ENCODE measurements around the gene CEP112. TPM values are rescaled to one million over a fixed set of nuclear protein-coding genes. Genes with fewer than 3 reads are reported as not detected.

Gene CEP112
- total and polyA plus RNA-seq, 2 donors (not counting 3 experiments of a cell fraction or from before 2014, with no cell fraction given) = 1.5 to 25.3 TPM

DNA sequence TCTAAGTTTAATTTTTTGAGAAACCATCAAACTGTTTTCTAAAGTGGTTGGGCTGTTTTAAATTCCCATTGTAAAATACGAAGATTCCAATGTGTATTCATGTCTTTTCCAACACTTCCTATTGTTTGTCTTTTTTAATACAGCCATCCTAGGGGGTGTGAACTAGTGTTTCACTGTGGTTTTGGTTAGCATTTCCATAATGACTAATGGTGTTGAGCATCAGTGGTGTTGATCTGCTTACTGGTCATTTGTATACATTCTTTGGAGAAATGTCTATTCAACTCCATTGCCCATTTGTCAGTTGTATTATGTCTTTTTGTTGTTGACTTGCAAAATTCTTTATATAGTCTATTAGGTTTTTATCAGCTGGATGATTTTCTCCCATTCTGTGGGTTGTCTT, 391.3 kb downstream of the CEP112 start:
- dilution Hi-C loops (cut with MboI; ENCODE audit: extremely low pct_ligation_motif_present, low sequenced_read_pairs) = no loop called here
- BruUV-seq (replicated peaks) = no TSS peak
- peaks cover 3% of the 10 kb centered on the region for H3K4me1 ChIP-seq (ENCODE audit: control insufficient read depth, extremely low read depth, insufficient read depth, low read length)
- ChIA-PET POLR2A (no interaction called here), CTCF (no interaction called here)
- no peak overlapping the region for H3K4me3 ChIP-seq (replicated peaks in 1 of 3; ENCODE audit: insufficient read depth in 1 of 3, low read depth in 1 of 3, low read length in 3 of 3)
- no peak overlapping the region for H3K9ac ChIP-seq (replicated peaks; ENCODE audit: extremely low read depth, insufficient read depth, low read length)
- FAIRE-seq = no peak
- no peaks in the 10 kb centered on the region for H3K79me2 ChIP-seq (ENCODE audit: control insufficient read depth, insufficient read depth, low read length)
- H3K9me3 ChIP-seq (replicated peaks; ENCODE audit: control insufficient read depth, insufficient read depth, low read length) = peaks cover 3% of the 10 kb centered on the region
- intact Hi-C loops (cut with micrococcal nuclease) = no loop called here
- no peak overlapping the region for H3K27ac ChIP-seq (ENCODE audit: insufficient read depth, low read depth, low read length)
- no peaks in the 10 kb centered on the region for H3K27me3 ChIP-seq (ENCODE audit: control insufficient read depth in 2 of 2, insufficient read depth in 2 of 2, low read length in 2 of 2)
- TF ChIP-seq JUN (IDR thresholded peaks at IDR 0.05; ENCODE audit: borderline replicate concordance, insufficient read depth, insufficient read length, low read depth) (no peak), EZH2 (IDR thresholded peaks at IDR 0.05; ENCODE audit: borderline replicate concordance, low read depth, low read length, severe bottlenecking) (no peak), POLR2A (IDR thresholded peaks at IDR 0.05; ENCODE audit: low read depth, low read length) (no peak), POLR2AphosphoS5 (IDR thresholded peaks at IDR 0.05; ENCODE audit: insufficient read depth, low read depth, low read length) (no peak), MYC (IDR thresholded peaks at IDR 0.05; ENCODE audit: low read depth, low read length) (no peak), GATA2 (IDR thresholded peaks at IDR 0.05; ENCODE audit: insufficient read depth, insufficient read length, low read depth, low read length) (no peak), FOS (IDR thresholded peaks at IDR 0.05; ENCODE audit: borderline replicate concordance, insufficient read depth, low read length) (no peak)
- TF ChIP-seq, protein P1, sequence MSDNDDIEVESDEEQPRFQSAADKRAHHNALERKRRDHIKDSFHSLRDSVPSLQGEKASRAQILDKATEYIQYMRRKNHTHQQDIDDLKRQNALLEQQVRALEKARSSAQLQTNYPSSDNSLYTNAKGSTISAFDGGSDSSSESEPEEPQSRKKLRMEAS (IDR thresholded peaks at IDR 0.05; ENCODE audit: insufficient read depth, insufficient read length) = no peak
- TF ChIP-seq, protein P2, sequence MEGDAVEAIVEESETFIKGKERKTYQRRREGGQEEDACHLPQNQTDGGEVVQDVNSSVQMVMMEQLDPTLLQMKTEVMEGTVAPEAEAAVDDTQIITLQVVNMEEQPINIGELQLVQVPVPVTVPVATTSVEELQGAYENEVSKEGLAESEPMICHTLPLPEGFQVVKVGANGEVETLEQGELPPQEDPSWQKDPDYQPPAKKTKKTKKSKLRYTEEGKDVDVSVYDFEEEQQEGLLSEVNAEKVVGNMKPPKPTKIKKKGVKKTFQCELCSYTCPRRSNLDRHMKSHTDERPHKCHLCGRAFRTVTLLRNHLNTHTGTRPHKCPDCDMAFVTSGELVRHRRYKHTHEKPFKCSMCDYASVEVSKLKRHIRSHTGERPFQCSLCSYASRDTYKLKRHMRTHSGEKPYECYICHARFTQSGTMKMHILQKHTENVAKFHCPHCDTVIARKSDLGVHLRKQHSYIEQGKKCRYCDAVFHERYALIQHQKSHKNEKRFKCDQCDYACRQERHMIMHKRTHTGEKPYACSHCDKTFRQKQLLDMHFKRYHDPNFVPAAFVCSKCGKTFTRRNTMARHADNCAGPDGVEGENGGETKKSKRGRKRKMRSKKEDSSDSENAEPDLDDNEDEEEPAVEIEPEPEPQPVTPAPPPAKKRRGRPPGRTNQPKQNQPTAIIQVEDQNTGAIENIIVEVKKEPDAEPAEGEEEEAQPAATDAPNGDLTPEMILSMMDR (IDR thresholded peaks at IDR 0.05; ENCODE audit: extremely low read depth in 1 of 2, insufficient read depth in 1 of 2, low read depth in 1 of 2, low read length in 2 of 2) = no peak
- H3K4me2 ChIP-seq (ENCODE audit: insufficient read depth, low read length) = no peak overlapping the region
- no peaks in the 10 kb centered on the region for H3K36me3 ChIP-seq (ENCODE audit: control insufficient read depth in 2 of 2, extremely low read depth in 1 of 2, insufficient read depth in 2 of 2, low read length in 2 of 2)
- H2AFZ ChIP-seq (ENCODE audit: low read depth, low read length) = no peak overlapping the region
- DNase-seq (ENCODE audit: low read depth, low spot score) = no peak
- H3K9me1 ChIP-seq (replicated peaks; ENCODE audit: control insufficient read depth, extremely low read depth, insufficient read depth, low read length) = no peaks in the 10 kb centered on the region
- H4K20me1 ChIP-seq (replicated peaks; ENCODE audit: control insufficient read depth, extremely low read depth, insufficient read depth, low read length) = no peaks in the 10 kb centered on the region

Data from endothelial cell of umbilical vein (primary cell).